Embryonic facial prominence (tissue), 1 donor: ENCODE measurements around the gene SREBF2.

ENCODE experiments used
- DNase-seq: peaks from one replicate; pipeline ENCODE4 v3.0.0-alpha.2; 2016; ENCODE audit errors: extremely low spot score

Gene SREBF2

DNA sequence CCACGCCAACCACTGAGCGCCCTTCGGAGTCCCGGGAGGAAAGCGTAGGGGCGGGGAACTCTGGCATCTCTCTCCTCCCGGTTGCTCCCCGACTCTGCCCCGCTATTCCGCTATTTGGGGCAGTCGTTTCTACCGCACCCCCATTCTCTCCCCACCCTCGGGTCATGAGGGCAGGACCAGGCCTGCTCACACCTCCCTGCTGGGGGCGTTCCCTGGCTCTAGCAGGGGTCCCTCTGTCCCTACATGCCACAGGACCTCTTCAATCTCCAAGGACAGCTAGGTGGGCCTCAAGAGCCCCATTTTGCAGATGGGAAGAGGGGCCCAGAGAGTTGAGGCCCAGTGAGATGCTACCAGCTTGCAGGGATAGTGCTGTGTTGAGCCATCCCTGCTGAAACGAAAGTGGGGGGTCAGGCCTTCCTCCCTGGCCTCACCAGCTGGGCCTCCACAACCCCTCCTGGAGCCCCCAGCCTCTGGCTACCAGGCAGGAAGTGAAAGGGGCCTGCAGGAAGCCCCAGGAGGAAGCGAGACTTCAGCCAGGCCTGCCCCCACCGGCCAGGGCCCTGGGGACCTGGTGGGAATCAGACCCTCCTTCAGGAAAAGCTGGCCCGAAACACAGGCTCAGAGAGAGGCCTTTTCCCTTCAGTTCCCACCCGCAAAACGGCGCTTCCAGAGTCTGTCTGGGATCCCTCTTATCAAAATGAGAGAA is 87.5 kb downstream of the SREBF2 start:
- DNase-seq = no peak

DNA sequence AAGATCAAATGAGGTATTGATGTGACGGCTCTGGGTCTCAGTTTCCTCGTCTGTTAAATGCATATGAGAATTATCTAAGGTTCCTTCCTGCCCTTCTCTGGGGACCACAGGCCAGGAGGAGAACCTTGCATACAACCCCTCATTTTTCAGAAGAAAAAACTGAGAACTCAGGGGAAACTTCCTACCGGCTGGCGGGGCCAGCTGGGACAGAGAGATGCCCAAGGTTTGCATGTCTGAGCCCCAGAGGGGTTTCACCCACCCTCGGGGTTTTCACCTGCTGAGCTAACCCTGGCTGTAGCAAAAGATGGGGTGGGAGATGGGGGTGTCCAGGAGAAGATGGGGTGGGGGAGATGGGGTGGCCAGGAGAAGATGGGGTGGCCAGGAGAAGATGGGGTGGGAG is 89.4 kb downstream of the SREBF2 start:
- DNase-seq = no peak

GRCh38 chr22:41922940-41923594 is 90.2 kb downstream of the SREBF2 start:
- DNase-seq = no peak

DNA sequence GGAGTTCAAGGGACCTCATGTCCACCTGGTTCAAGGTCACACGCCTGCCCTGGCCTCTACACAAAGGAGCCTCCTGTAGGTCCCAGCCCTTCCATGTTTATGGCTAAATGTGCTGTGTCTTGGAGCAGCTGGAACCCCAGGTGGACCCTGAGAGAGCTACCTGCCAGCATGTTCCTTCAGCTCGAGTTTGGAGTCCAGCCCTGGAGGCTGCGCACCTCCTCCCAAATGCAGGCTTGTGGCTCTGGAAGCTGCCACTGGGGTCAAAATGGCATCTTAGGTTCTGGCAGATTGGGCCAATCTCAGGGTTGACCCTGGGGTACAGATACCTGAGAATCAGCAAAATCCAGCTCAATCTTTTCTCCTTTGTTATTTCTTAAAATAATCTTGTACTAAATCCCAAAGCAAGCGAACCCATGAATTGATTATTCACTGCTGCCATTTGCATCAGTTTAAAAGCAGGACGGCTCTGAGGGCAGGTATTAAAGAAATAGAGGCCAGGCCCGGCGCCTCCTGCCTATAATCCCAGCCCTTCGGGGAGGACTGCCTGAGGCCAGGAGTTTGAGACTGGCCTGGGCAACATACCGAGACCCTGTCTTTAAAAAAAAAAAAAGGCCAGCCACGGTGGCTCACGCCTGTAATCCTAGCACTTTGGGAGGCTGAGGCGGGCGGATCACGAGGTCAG is 90.8 kb downstream of the SREBF2 start:
- DNase-seq = no peak

DNA sequence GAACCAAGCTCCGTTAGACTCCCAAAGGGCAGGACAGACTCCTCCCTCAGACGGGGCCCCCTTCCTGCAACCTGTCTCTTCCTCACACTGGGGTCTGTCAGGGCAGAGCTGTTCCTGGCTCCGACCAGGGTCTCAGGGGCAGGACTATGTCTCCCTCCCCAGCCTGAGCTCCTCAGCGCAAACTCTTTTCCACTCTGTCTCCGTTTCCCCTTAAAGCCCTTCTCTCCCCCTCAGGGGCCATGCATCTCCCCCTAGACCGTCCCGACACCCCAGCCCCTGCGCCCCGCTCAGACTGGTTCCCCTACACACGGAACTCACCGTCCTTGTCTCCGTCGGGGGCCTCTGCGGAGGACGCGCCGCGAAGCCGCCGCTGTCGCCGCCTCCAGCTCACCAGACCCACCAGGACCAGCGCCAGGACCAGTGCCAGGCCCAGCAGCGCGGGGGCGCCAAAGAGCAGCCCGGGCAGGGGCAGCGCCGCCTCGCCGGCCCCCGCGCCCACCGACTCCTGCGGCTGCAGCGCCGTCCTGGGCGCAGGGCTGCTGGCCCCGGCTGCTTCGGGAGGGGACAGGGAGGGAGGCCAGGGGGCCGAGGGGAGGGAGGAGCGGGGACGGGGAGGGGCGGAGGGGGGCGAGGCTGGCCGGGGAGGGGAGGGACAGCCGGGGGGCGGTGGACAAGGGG is 93.0 kb downstream of the SREBF2 start:
- no peak for DNase-seq

DNA sequence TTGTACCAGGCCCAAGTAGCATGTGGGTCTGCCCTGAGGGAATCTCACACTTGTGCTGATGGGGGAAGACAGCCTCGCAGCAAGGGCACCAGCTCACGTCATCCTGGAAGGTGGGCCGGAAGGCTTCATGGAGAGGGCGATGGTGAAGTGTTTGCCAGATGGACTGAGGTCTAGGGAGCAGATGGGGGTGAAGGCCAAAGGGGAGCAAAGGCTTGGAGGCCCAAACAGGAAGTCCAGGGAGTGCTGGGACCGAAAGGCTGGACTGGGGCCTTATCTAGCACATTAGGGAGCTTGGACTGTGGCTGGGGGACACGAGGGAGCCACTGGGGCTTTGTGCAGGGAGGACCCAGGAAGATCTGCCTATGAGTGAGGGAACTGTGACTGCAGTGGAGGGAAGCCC is 94.9 kb downstream of the SREBF2 start:
- DNase-seq = no peak

DNA sequence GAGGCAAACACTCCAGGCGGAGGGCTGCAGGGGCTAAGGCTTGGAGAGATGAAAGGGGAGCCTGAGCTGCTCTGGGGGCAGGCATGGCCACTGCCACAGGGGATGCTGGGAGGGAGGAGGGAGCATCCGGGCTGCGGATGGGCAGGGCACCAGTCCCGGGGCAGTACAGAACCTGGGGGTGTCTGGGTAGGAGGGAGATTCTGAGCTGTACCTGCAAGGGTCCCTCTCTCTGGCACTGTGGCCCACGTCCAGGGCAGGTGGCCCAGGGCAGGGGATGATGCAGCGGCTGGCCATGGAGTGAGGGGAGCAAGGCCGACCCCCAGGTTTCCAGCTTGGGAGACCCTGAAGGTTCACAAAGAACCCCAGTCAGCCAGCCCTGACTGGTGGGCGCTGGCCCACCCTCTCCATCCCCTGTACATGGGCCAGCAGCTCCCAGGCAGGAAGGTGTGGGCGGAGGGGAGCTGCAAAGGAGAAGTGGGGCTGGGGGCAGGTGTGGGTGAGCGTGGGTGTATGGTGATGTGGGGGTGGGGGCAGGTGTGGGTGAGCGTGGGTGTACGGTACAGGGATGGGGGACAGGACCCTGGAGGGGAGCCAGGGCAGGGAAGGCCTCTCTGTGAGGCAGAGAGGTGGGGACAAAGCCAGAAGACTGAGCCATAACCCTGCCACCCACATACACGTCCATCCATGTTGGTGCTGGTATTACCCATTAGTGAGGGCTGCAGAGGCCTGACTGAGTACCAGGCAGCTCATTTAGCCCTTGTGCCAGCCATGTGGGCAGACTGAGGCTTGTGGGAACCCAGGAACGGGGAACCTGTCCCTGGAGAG is 95.9 kb downstream of the SREBF2 start:
- no peak for DNase-seq

DNA sequence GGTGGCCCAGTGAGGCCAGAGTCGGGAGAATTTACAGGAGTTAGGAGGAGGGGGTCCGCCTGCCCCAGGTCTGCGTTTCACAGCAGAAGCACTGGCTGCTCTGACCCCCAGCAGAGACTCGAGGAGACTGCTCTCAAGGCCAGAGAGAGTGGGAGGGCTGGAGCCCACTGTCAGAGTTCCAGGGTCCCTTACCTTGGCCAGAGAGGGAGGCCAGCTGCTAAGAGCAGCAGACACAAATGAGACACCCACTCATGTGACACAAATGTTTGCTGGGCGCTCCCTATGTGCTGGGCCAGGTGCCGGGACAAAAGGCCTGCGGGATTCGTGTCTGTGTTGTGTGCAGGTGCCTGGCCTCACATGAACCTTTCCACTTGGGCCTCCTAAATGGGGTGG is 96.5 kb downstream of the SREBF2 start:
- DNase-seq = no peak

DNA sequence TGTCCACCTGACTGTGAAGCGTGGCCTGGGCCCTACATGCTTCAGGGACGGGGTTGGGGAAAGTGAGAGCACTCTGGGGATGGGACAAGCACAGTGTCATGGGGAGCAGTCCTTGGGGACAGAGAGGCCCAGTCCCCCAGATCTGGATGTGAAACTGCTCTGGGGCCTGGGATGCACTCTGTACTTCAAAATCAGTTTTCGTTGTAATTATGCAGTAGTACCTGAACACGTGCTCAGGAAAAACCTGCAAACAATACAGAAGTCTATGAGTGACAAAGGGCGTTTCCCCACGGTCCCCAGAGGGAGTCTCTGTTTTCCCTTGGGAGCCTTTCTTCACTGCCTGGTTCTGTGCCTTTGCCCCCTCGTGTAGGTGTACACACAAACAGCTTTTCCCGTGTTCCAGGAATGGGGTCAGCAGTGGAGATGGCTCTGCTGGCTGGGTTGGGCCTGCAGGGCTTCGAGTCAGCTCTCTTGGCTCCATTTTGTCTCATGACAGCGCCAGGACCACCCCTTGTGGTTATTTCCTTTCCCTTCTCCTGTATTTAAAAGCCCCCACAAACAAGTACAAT is 98.9 kb downstream of the SREBF2 start:
- no peak for DNase-seq

GRCh38 chr22:41932353-41932752 is 99.4 kb downstream of the SREBF2 start:
- DNase-seq = no peak

- no peak for DNase-seq
These were observed 100.7 kb downstream of the SREBF2 start for GRCh38 chr22:41933411-41934177.

DNA sequence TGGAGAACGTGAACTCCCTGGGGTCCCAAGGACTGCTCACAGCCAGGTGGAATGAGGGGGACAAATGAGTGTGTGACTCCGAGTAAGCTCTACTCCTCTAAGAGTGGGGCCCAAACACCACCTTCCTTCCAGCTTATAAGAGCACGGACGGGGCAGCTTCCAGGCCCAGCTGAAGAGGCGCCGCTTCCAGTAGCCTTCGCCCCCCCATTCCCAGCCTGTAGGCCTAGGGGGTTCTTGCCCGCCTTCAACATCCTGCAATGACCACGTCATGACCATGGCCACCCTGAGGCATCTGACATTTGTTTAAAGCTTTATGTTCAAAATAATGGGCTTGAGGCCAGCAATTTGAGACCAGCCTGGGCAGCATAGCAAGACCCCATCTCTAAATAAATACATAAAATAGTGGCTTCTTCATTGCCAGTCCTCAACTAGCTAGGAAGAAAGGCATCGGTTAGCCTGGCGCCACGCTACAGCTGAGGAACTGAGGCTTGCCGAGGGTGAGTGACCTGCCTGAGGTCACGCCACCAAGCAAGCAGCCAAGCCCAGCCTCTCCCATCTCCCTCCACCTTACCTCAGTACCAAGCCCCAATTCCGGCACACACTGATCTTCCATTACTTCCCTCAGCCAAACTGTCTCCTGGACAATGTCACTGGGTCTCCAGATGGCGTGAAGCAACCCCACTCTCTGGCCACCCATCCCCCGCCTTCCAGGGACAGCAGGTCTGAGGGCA is 101.5 kb downstream of the SREBF2 start:
- DNase-seq = no peak

- DNase-seq = no peak
These were observed 102.1 kb downstream of the SREBF2 start for GRCh38 chr22:41935015-41935351.

DNA sequence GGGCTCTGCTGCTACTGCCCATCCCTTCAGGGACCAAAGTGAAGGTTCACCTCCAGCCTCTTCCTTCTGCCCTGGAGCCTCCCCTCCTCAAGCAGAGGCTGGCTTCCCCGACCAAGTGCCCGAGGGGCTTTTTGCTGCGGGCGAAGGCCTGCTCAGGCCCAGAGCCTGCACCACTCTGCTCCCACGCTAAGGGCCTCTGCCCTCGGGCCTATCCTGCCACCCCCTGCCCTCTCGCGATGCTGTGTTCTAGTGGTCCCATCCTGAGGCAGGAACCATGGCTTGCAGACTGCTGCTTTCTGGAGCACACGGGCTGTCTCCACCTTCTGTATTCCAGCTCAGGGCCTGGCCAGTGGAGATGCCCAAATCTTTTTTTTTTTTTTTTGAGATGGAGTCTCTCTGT is 102.6 kb downstream of the SREBF2 start:
- DNase-seq = no peak

DNA sequence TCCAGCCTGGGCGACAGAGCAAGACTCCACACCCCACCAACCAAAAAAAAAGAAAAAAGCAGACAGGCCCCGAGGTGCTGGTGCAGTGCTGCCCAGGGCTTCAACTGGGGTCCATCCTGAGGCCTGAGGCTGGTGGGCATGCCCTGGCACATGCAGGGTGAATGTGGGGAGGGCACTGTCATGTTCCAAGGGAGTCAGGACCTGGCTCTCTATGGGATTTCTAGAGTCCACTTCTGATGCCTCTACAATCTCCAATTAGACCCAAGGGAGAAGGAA is 103.9 kb downstream of the SREBF2 start:
- DNase-seq = no peak

DNA sequence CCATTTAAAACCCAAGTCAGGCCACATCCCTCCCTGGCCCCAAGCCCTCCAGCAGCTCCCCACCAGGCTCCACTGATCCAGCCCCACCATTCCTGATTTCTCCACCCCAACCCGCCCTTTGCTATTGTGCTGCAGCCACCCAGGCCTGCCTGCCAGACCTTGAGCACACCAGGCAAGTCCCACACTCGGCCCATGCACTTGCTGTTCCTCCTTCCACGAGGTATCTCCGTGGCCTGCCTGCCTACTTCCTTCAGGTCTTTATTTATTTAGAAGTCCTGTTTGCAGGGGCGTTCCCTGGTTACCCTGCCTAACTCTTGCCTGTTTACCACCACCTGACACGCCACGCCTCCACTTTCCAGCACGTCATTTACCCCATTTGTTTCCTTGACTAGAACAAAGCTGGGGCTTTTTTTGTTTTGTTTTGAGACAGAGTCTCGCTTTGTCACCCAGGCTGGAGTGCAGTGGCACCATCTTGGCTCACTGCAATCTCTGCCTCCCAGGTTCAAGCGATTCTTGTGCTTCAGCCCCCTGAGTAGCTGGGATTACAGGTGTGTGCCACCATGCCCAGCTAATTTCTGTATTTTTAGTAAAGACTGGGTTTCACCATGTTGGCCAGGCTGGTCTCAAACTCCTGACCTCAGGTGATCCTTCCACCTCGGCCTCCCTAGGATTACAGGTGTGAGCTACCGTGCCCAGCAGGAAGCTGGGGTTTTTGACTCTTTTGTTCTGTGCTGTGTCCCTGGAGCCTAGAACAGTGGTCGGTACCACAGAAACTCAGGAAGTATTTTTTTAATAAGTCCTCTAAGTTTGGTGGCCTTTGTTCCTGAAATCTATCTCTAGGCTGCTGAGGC is 107.3 kb downstream of the SREBF2 start:
- DNase-seq = no peak

GRCh38 chr22:41940832-41941765 is 108.2 kb downstream of the SREBF2 start:
- no peak for DNase-seq

DNA sequence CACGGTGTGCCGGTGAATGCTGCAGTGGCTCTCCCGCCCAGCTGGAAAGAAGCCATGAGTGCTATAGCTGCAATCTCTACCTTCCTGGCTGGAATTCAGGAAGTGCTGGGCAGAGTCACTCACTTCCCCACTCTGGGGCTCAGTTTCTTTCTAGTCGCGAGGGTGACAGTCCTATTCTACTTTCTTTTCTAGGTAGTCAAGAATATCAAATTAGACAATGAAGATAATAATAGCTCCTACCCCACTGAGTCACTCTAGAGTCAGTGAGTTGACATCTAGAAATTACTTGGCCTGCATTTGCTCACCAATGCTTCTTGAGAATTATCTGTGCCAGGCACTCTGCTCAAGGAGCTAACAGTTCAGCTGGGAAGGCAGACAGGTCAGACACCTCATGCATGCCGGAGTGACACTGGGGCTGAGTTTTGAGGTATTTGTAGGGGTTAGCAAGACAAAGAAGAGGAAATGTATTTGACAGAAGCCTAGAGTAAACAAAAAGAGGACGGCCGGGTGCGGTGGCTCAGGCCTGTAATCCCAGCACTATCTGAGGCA is 110.8 kb downstream of the SREBF2 start:
- no peak for DNase-seq
